Choroid plexus epithelial cell (primary cell): ENCODE data around the gene NAA50.

Experiments
- DNase-seq: peaks from one replicate; pipeline ENCODE4 v3.0.0-alpha.2; 2010; ENCODE audit warnings: low read depth
- H3K4me3 ChIP-seq: 2 replicates; pipeline ENCODE4 v1.5.1; 2011; ENCODE audit warnings: low read depth, mild to moderate bottlenecking, control low read depth, low read length, moderate library complexity
- CTCF ChIP-seq: conservative IDR thresholded peaks from 2 replicates; pipeline ENCODE4 v1.5.1; 2011; ENCODE audit warnings: low read depth, mild to moderate bottlenecking, control low read depth, inconsistent platforms, low read length, moderate library complexity

The NAA50 gene

DNA sequence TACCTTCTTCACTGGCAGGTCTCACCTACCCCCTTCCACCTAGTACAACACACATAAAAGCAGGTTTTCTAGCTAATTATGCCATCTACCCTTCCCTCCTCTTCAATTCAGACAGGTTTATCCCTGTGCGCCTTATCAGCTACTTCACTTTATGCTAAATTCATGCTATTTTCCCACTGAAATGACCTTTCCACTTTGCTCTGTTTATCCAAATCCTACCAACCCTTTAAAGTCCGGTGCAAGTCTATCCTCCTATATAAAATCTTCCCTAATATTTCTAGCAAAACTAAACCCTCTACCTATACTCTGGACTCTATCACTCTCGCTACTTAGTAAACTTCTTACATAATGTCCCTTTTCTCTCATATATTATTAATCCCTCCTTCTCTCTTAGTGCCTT, 55.6 kb downstream of the NAA50 start:
- no peak for TF ChIP-seq CTCF
- no peak overlapping the region for H3K4me3 ChIP-seq
- no peak for DNase-seq

- DNase-seq, result peak; percentile 86
- H3K4me3 ChIP-seq, result no peak overlapping the region
- TF ChIP-seq CTCF, result peak; percentile 15
Observed at GRCh38 chr3:113685956-113686721, 59.9 kb downstream of the NAA50 start.

GRCh38 chr3:113685124-113685523, 60.9 kb downstream of the NAA50 start:
- no peak for TF ChIP-seq CTCF
- no peak overlapping the region for H3K4me3 ChIP-seq
- DNase-seq, result peak; percentile 8

DNA sequence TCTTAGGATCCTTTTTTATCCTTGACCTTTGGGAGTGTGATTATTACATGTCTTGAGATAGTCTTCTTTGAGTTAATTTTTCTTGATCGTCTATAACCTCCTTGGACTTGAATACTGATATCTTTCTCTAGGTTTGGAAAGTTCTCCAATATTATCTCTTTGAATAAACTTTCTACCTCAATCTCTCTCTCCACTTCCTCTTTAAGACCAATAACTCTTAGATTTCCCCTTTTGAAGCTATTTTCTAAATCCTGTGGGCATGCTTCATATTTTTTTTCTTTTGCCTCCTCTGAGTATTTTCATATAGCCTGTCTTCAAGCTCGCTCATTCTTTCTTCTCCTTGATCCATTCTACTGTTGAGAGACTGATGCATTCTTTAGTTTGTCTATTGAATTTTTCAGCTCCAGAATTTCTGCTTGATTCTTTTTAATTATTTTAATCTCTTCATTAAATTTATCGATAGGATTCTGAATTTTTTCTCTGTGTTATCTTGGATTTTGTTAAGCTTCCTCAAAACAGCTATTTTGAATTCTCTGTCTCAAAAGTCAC, 61.7 kb downstream of the NAA50 start:
- TF ChIP-seq CTCF, result no peak
- no peak overlapping the region for H3K4me3 ChIP-seq
- DNase-seq, result no peak

DNA sequence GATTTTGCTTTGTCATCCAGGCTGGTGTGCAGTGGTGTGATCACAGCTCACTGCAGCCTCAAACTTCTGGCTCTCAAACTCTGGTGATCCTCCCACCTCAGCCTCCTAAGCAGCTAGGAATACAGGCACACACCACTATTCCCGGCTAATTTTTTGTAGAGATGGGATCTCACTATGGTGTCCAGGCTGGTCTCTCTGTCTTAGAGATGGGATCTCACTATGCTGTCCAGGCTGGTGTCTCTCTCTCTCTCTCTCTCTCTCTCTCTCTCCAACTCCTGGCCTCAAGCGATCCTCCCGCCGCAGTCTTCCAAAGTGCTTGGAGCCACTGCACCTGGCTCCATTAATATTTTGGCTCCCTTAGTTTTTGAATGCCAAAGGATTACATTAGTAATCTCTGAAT, 67.3 kb downstream of the NAA50 start:
- no peak for DNase-seq
- no peak for TF ChIP-seq CTCF
- no peak overlapping the region for H3K4me3 ChIP-seq

DNA sequence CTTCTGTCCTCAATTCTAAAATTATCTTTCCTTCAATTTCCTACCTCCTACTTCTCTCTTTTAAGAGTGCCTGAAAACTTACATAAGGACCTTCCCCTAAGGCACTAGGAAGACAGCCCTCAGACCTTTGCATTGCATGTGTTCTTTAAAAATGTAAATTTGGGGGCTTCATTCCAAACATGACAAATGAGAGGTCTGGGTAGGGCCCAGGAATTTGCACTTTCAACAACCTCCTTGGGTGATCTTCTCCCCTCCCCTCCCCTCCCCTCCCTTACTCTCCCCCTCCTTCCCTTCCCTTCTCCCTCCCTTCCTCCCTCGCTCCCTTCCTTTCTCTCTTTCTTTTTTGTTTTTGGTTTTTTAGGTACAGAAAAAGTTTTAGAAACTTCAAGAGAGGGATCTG, 68.3 kb downstream of the NAA50 start:
- TF ChIP-seq CTCF, result no peak
- no peak for DNase-seq
- H3K4me3 ChIP-seq, result no peak overlapping the region

DNA sequence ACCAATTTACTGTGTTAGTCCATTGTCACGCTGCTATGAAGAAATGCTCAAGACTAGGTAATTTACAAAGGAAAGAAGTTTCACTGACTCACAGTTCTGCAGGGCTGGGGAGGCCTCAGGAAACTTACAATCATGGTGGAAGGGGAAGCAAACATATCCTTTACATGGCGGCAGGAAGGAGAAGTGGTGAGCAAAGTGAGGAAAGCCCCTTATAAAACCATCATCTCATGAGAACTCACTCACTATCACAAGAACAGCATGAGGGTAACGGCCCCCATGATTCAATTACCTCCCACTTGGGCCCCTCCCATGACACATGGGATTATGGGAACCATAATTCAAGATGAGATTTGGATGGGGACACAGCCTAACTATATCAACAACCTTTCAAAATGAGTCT, 69.8 kb downstream of the NAA50 start:
- DNase-seq, result no peak
- no peak overlapping the region for H3K4me3 ChIP-seq
- no peak for TF ChIP-seq CTCF
